Activated gamma-delta T cell treated with Interleukin-2 at 50 U/mL for 16 hours (primary cell): ENCODE measurements around the gene EBNA1BP2.
"Not testable (repeated sequence)": the region's sequence is repeated elsewhere in the genome, so short reads cannot be mapped to it uniquely, and the experiment has no call there.

ENCODE experiments used
- DNase-seq: peaks from one replicate; pipeline ENCODE4 v3.0.0-alpha.2; 2020

EBNA1BP2 gene

DNA sequence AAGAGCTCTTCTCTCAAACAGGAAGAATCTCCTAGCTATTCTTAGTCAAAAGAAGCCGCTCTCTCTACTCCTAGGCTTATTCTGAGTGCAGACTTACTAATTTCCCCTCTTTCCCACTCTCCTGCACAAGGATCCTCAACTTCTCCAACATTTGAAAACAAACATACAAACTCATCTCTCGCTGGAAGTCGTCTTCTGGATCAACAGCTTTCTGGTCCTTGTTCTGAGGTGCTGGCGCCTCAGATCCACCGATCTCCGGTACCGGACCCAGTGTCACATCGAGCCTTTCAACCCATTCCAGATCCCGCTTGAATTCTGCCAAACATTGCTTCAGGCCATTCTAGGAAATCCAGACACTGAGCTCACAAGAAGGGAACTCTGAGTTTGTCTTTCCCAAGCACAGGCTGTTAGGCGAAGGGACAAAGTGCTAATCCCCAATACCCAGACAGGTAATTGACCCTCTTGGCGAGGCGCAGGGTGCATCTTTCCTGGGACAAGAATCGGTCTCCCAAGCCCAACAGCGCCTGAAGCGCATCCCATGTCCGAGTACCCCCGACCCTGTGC, 696 bp downstream of the EBNA1BP2 start:
- DNase-seq: no peak

DNA sequence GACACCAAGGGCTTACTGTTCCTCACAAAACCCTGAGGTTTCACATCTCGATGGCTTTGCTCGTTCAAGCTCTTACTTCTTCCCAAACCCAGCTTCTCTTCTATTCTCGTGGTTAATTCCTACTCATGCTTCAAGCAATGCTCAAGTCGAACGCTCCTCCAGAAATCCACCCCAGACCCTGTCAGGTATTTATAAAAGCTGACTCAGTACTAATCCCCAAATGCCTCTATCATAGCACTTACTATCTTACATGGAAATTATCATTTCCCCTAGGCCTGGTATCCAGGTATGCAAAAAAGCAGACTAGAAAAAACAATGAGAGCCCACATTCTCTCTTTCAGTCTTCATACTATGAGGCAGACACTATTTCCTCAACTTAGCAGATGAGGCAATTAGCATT, 6.3 kb downstream of the EBNA1BP2 start:
- DNase-seq: no peak

DNA sequence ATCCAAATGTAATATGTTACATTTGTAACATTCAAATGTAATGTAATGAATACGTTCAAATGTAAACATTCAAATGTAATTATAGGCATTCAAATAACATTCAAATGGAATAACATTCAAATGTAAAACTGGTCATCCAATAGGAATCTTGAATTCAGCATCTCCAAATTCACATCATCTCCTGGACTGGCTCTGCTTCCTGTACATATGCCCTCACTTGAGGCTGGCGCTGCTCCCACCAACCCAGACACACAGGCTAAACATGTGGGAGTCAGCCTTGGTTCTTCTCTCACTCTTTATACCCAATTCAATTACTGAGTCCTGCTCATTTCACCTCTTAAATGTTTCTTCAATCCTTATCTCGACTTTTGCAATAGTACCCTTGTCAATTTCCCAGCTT, 6.9 kb downstream of the EBNA1BP2 start:
- no peak for DNase-seq

DNA sequence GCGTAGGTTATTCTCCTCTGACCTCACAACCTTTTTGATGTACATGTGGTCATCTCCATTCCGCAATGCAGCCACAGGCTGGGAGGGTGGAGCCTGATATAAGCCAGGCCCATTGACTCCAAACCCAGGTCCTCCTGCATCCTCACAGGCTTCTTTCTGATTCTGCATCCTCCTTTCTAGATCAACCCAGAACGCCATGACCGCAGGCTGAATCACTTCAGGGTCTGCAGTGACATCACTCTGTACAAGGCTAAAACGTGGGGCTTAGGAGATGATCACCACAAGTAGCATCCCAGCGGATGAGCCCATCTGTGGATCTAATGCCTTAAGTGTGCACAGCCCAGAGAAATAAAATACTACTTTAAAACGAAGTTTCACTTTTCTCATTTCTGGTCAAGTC, 16.1 kb downstream of the EBNA1BP2 start:
- no peak for DNase-seq

DNA sequence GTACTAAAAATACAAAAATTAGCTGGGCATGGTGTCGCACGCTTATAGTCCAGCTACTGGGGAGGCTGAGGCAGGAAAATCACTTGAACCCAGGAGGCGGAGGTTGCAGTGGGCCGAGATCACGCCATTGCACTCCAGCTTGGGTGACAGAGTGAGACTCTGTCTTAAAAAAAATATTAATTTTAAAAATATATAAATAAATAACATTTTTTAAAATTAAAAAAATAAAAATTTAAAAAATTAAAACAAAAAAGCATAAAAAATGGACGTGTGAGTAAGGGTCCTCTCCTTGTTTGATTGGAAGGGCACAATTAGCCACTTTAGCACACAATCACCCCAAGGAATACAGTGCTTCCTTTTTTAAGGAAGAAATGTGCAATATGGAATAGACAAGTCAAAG, 18.6 kb downstream of the EBNA1BP2 start:
- DNase-seq: no peak

DNA sequence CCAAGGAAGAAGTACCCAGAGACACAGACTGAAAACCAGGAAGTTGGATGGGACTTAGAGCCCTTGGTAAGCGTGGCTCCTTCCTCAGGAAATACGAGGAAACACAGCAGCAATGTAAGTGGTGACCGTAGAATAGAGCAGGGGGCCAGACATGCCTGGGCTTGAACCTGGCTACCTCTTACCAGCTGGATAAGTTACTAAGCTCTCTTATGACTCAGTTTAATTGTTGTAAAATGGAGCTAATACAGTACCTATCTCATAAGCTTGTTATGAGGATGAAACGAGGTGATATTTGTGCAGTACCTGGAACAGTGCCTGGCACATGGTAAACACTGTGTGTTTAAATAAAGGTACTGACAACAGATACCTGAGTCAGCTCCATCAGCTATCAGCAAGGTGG, 19.2 kb downstream of the EBNA1BP2 start:
- DNase-seq: no peak

DNA sequence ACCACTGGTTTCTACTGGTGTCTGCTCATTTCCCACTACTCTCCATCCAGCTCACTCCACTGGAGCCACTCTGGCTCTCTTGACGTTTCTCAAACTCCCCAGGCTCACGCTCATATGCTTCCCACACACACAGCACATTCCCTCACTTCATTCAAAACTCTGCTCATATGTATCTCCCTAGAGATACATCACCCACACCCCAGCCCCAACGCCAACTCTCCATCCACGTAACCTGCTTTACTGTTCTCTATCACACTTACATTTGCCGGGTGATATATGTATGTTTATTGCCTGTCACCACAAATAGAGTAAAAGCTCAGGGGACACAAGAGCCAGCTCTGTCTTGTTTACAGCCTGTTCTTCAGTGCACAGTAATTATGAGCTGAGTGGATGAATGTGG, 22.2 kb downstream of the EBNA1BP2 start:
- DNase-seq: no peak

DNA sequence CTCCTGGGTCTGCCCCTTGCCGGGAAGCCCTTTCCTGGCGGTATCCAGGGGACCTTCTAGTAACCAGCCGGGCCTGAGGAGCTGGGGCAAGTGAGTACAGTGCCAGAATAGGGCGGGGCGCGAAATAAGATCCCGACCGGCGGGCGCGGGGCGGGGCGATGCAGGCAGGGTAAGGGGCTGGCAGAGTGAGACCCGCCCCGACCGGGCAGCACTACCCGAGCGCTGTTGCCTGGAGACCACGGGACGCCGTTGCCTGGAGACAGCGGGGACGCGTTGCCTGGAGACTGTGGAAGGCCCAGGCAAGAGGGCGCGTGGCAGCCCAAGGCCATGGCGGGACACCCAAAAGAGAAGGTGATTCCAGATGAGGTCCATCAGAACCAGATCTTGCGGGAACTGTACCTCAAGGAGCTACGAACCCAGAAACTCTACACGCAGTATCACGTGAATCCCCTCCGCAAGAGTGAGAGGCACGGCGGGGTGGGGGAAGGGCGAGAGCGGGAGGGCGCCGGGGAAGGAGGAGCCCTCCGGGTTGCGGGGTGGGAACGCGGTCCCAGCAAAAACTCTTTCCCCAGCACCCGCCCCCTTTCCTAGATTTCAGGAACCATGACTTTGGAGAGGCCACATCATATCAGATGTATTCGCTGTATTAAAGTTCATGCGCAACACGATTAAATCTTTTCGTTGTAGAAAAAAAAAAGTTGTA, 24.3 kb downstream of the EBNA1BP2 start:
- DNase-seq: peak; percentile 7

DNA sequence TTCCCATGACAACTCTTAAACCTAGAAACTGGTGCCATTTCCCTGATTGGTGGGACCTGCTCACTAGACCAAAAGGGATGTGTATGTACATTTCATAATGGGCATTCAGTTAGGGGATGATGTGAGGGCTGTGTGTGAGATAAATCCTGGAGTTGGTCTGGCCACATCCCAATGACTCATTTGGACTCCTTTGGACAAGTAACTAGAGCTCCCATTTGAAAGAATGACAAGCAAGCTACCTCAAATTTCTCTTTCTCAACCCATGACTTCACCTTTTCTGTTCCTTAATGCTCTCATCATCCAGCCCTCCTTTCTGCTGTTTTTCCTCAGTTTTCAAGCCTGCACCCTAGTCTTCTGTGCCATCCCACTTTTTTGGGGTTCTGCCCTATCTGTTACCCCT, 27.9 kb downstream of the EBNA1BP2 start:
- DNase-seq: no peak

DNA sequence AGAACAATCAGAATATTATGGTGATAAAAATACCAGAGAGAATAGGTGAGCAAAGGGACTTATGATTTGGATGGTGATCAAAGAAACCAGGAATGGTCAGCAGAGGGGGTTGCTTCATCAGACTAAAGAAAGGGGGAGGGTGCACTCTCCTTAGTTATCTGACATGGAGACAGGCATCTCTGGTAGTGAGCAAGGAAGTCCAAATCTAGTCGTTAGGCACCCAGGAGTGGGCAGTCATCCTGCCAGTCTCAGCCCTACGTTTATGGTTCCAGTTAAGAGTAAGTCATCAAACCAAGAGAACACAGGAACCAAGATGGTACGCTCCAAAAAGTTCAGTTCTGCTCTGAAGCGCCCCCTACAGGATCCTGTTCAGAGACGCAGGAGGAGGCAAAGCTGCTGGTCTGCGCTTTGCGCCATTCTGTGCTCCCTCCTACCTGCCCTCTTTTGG, 28.6 kb downstream of the EBNA1BP2 start:
- no peak for DNase-seq

DNA sequence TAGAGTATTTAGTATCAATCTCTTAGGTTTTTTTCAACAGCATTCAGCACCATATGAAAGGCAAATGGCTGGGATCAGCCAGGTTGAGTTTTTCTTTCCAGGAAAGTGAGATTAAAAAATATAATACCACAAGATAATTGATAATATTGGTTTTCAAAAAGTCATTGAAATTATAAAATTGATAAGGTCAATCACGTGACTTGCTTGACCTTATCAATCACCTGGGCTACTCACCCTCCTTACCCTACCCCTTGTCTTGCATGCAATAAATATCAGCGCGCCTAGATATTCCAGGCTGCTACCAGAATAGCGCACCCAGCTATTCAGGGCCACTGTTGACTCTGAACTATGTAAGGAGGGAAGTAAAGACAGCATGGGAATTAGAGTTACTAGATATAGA, 31.5 kb downstream of the EBNA1BP2 start:
- DNase-seq: no peak

DNA sequence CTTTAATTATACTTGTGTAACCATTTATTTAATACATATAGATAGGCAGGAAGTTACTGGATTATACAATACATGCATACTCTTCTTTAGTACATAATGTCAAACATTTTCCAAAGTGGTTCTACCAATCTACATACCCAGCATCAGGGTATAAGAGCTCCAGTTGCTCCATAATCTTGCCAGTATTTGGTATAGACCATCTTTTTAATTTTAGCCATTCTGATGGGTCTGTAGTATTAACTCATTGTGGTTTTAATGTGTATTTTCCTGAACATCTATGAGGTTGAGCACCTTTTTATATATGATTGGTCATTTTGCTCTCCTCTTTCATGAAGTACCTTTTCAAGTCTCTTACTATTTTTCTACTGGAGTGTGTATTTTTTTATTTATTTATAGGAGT, 32.1 kb downstream of the EBNA1BP2 start:
- no peak for DNase-seq

DNA sequence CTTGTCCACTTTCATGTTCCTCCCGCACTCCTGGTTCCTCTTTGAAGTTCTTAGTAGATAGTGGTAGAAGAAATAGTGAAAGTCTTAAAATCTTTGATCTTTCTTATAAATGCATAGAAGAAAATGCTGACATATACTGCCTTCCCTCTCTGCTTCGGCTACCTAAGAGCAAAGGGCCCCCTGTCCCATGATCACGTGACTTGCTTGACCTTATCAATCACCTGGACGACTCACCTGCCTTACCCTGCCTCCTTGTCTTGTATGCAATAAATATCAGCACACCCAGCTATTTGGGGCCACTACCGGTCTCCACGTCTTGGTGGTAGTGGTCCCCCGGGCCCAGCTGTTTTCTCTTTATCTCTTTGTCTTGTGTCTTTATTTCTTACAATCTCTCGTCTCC, 32.8 kb downstream of the EBNA1BP2 start:
- not testable (repeated sequence) for DNase-seq

DNA sequence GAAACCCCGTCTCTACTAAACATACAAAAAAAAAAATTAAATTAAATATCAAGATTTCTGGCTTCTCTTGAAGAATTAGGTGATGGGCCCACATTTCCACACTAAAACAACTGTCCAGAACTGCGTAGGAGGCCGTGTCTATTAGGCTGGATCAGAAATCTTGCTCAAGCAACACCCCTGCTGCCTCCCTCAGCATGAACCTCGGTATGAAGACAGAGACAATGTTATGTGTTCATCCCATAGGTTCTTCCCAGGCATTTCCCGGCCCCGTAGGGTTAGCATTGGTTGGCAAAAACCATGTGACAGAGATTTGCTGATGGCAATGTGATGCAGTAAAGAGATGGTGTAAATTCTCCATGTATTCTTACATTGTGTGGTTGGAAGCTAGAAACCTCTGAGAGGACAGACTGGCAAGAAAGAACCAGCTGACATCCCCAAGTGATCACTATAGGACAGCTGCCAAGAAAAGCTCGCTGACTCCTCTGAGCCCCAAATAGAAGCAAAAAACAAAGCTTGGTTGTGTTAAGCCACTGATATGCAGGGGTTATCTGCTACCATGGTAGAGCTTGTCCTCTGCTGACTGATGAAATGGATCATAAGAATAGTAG, 34.5 kb downstream of the EBNA1BP2 start:
- DNase-seq: no peak

DNA sequence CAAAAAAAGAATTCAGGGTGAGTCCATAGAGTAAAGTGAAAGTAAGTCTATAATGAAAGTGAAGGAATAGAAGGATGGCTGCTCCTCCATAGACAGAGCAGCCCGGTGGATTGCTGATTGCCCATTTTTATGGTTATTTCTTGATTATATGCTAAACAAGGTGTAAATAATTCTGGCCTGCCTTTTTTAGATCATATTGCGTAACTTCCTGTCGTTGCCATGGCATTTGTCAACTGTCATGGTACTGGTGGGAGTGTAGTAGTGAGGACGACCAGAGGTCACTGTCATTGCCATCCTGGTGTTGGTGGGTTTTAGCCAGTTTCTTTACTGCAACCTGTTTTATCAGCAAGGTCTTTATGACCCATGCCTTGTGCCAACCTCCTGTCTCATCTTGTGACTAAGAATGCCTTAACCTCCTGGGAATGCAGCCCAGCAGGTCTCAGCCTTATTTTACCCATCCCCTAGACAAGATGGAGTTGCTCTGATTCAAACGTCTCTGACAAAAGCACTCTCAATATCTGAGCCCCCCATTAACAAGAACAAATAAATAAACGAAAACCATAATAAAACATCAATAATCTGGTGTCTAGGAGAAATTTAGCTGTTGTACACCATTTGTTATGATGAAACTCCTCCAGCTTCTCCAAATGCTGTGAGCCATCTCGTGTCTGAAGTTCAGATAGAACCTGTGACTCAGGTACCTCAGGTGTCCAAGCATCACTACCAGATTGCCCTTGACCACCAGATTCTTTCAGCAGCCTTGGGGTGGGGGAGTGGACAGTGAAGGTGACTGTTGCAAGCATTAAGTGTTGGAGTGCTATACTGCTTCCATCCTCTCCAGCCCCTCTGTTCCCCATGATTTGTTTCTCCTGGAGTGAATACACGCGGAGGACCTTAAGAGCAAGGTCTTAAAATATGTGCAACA, 36.0 kb downstream of the EBNA1BP2 start:
- no peak for DNase-seq

DNA sequence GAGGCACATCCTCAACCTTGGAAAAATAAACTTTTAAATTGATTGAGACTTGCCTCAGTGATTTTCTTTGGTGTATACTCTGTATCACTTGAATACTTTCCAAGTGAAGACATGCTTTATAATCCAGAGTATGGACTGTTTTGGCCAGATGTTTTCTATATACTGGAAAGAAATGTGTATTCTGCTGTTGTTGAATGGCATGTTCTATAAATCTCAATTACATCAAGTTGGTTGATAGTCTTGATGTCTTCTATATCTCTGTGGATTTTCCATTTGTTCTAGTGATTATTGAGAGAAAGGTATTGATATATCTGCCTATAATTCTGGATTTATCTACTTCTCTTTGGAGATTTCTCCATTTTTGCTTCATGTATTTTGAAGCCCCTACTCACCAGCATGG, 37.5 kb downstream of the EBNA1BP2 start:
- DNase-seq: no peak

DNA sequence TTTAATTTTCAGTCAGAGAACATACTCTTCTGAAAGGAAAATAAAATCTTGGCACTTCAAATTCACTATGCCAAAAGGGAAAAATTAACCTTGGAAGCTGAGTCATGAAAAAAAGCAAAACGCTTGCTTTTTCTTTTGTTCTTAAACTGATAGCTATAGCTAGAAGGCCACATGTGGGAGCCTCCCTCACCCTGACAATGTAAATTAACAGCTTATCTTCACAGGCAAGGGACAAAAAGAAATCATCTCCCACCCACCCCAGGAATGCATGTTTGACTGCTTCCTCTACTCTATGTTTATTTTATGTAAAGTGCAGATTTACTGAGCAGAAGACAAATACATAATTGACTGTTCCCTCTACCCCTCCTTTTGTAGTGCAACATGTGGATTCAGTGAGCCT, 38.0 kb downstream of the EBNA1BP2 start:
- no peak for DNase-seq

DNA sequence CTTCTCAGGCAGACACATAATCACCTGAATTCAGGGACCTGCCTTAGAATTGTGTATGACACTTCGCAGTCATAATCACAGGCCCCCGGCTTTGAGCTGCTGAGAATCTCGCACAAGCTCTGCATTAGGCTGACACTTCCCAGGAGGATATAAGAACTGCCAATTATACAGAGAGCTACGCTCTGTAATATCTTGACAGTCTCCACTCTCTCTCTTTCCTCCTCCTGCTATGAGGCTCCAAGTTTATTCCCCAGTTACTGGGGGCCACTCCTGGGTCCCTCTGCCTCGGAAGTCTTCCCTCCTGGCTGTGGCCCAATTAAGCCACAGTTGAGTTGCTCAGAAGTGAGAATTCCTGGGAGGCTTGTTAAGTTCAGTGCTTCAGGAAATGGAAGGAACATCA, 42.7 kb downstream of the EBNA1BP2 start:
- DNase-seq: no peak

DNA sequence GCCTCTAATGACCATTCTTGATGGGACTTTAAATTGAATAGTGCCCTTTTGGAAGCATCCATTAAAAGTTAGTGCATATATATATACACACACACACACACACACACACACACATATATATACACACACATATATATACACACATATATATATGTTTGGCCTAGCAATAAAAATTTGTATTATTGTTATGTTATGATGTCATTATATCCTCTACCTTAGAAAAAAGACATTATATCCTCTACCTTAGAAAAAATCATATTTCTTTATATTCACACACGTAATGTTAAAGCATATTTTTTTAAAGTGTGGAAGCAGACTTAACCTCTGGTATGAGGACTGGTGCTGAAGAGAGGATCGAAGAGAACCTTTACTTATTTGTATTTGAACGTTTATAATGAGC, 43.3 kb downstream of the EBNA1BP2 start:
- no peak for DNase-seq

DNA sequence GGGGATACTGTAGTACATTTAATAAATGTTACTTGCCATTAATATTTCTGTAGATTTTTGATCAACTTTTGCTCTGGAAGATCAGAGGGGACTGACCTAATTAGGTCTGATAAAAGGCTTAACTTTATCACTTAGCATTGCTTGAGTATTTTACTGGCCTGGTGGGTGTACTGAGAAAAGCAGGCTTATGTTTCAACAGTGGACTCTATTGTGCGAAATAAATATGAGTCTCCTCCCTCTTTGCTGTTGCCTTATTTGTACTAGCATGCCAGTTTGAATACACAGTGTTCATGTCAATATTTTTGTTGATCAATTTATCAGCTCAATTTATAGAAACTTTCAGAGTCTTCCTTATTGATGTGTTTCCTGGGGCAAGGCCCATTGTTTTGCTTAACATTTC, 49.1 kb downstream of the EBNA1BP2 start:
- no peak for DNase-seq

DNA sequence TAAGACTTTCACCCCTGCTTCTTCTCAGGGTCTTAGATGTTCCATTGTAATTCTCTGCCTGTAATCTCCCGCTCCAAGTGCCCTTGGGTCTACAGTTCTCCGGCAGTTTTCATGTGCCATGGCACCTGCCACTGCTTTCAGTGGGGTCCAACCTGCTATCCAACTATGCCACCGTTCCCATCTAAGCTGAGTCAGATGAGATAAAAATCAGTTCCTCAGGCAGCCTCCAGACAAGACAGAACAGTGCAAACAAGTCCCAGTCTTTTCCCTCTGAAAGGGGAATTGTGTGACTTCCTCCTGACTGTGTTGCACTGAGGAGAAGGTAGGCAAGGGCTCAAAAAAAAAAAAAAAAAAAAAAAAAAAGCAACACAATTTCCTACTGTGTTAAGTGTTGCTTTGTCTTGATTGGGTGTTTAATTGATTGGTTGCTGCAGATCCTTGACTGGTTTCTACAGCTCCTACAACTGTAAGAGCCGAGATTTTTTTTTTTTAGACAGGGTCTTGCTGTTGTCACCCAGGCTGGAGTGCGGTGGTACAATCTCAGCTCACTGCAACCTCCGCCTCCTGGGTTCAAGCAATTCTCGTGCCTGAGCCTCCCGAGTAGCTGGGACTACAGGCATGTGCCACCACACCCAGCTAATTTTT, 50.7 kb downstream of the EBNA1BP2 start:
- DNase-seq: no peak

DNA sequence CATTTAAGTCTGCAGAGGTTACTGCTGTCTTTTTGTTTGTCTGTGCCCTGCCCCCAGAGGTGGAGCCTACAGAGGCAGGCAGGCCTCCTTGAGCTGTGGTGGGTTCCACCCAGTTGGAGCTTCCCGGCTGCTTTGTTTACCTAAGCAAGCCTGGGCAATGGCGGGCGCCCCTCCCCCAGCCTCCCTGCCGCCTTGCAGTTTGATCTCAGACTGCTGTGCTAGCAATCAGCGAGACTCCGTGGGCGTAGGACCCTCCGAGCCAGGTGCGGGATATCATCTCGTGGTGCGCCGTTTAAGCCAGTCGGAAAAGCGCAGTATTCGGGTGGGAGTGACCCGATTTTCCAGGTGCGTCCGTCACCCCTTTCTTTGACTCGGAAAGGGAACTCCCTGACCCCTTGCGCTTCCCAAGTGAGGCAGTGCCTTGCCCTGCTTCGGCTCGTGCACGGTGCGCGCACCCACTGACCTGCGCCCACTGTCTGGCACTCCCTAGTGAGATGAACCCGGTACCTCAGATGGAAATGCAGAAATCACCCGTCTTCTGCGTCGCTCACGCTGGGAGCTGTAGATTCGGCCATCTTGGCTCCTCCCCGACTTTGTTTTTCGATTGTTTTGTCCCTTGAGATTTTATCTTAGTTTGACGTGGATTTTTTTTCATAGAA, 52.0 kb downstream of the EBNA1BP2 start:
- not testable (repeated sequence) for DNase-seq
